A673 (cell line): ENCODE results near the gene PRSS8. TPM values are rescaled to one million over a fixed set of nuclear protein-coding genes. Genes with fewer than 3 reads are reported as not detected.

Source experiments
- BruUV-seq: library from RNA; stranded (reverse); fragments of 400-500 nt; replicated peaks from 2 replicates; lab custom pipeline; 2021; lab: Mats Ljungman, UMichigan
- CTCF ChIA-PET: fragments of 300-600 bp; sonication (Branson Sonifier 250); formaldehyde crosslinking; loops from one replicate; lab custom pipeline; 2022; ENCODE audit warnings: antibody characterized with exemption; lab: Charles Lee
- POLR2A ChIA-PET: fragments of 300-600 bp; sonication (Branson Sonifier 250); formaldehyde crosslinking; loops from one replicate; lab custom pipeline; 2022; ENCODE audit warnings: antibody characterized with exemption; ENCODE audit not compliant: low non-redundant PET; lab: Charles Lee
- DNase-seq: peaks from one replicate; pipeline ENCODE4 v3.0.0-alpha.2; 2015; ENCODE audit warnings: low spot score
- H3K27ac ChIP-seq: fragments of 200-600 bp; sonication (generic); 2 replicates; pipeline ENCODE4 v1.5.1; 2016; ENCODE audit warnings: mixed run types, low read depth, mild to moderate bottlenecking, mixed read lengths, antibody characterized with exemption, low read length; ENCODE audit not compliant: poor library complexity, severe bottlenecking
- H3K27me3 ChIP-seq: fragments of 200-600 bp; sonication (generic); replicated peaks from 2 replicates; pipeline ENCODE4 v1.6.1; 2017; ENCODE audit warnings: mixed run types, low read depth, mild to moderate bottlenecking, mixed read lengths, antibody characterized with exemption, low read length; ENCODE audit not compliant: insufficient read depth, poor library complexity
- H3K36me3 ChIP-seq: fragments of 200-600 bp; sonication (generic); 2 replicates; pipeline ENCODE4 v1.6.1; 2016; ENCODE audit warnings: mixed run types, mild to moderate bottlenecking, mixed read lengths, antibody characterized with exemption, low read length; ENCODE audit not compliant: insufficient read depth, poor library complexity, severe bottlenecking
- H3K4me1 ChIP-seq: fragments of 200-600 bp; sonication (generic); 2 replicates; pipeline ENCODE4 v1.6.1; 2017; ENCODE audit warnings: mixed run types, mild to moderate bottlenecking, mixed read lengths, antibody characterized with exemption, low read length; ENCODE audit not compliant: insufficient read depth, poor library complexity, severe bottlenecking
- H3K4me3 ChIP-seq: fragments of 200-600 bp; sonication (generic); 2 replicates; pipeline ENCODE4 v1.5.1; 2016; ENCODE audit warnings: low read depth, mixed run types, mild to moderate bottlenecking, mixed read lengths, low read length; ENCODE audit not compliant: poor library complexity, severe bottlenecking
- H3K9me3 ChIP-seq: fragments of 200-600 bp; sonication (generic); 2 replicates; pipeline ENCODE4 v1.6.1; 2016; ENCODE audit warnings: mixed run types, low read depth, mild to moderate bottlenecking, mixed read lengths, antibody characterized with exemption, low read length; ENCODE audit not compliant: poor library complexity, severe bottlenecking
- EZH2 ChIP-seq: fragments of 200-600 bp; sonication (generic); IDR thresholded peaks from 2 replicates; pipeline ENCODE4 v1.6.1; 2017; ENCODE audit warnings: borderline replicate concordance, low read depth, mild to moderate bottlenecking, mixed read lengths, antibody characterized with exemption, low read length; ENCODE audit not compliant: poor library complexity, severe bottlenecking
- intact Hi-C: fragments of 100-400 bp; cut with micrococcal nuclease; formaldehyde crosslinking; loops from one replicate; pipeline ENCODE4 v1.10.0; 2022; ENCODE audit not compliant: unreplicated experiment
- total RNA-seq: library from RNA; stranded (reverse); gene quantifications from 2 replicates; pipeline ENCODE4 v1.2.3, GENCODE V29; 2021
- TF ChIP-seq, protein P1 (sequence below): fragments of 300-800, 200-600 bp; sonication (generic); conservative IDR thresholded peaks from 2 replicates; pipeline ENCODE4 v1.5.1; 2017; ENCODE audit warnings: low read depth, mild to moderate bottlenecking, antibody characterized with exemption, low read length, moderate library complexity, mixed read lengths

PRSS8 gene
- total RNA-seq, 1 experiment from 2014 or later, result not detected

DNA sequence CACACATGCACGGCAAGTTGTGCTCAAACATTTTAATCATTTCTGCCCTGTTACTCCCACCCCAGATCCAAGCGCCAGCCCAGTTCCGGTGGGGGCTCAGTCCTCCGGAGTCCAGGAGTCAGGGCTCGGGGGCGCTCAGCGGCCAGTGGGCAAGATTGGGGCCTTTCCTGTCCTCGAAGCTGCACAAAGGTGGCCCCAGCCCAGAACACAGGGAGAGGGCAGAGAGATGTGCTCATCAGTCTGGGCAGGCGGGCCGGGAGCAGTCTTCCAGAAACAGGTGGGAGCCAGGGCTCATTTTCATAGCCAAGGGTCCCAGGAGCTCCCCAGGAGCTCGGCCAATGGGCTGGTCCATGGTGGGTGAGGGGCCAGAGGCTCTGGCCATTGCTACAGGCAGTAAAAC is 4.1 kb downstream of the PRSS8 start:
- Histone ChIP-seq H3K4me1 (no peaks in the 10 kb centered on the region), H3K27me3 (no peaks in the 10 kb centered on the region), H3K27ac (no peak overlapping the region), H3K36me3 (peaks cover 8% of the 10 kb centered on the region), H3K9me3 (no peaks in the 10 kb centered on the region), H3K4me3 (no peak overlapping the region)
- TF ChIP-seq EZH2, result no peak
- TF ChIP-seq, protein P1, sequence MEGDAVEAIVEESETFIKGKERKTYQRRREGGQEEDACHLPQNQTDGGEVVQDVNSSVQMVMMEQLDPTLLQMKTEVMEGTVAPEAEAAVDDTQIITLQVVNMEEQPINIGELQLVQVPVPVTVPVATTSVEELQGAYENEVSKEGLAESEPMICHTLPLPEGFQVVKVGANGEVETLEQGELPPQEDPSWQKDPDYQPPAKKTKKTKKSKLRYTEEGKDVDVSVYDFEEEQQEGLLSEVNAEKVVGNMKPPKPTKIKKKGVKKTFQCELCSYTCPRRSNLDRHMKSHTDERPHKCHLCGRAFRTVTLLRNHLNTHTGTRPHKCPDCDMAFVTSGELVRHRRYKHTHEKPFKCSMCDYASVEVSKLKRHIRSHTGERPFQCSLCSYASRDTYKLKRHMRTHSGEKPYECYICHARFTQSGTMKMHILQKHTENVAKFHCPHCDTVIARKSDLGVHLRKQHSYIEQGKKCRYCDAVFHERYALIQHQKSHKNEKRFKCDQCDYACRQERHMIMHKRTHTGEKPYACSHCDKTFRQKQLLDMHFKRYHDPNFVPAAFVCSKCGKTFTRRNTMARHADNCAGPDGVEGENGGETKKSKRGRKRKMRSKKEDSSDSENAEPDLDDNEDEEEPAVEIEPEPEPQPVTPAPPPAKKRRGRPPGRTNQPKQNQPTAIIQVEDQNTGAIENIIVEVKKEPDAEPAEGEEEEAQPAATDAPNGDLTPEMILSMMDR, result no peak
- BruUV-seq, result no TSS peak
- CTCF ChIA-PET, result no interaction called here
- POLR2A ChIA-PET, result no interaction called here
- DNase-seq, result no peak
- intact Hi-C loops, result no loop called here

DNA sequence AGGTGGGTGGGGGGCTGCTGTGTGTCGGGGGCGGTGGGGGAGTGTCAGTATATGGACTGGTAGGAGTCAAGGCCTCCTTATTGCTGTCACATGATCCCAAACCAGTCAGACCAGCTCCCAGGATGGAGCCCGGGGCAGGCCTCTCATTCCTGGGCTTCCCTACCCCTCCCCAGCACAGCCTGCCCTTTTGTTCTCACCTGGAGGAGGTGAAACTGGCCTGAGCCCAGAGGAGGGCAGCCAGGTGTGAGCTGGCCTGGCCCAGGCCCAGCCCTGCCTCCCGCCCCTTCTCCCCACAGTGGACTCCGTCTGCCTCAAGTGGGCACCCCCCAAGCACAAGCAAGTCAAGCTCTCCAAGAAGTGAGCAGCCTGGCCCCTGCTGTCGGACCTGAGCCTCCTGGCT is 4.6 kb downstream of the PRSS8 start:
- BruUV-seq, result no TSS peak
- H3K36me3 ChIP-seq, result peaks cover 8% of the 10 kb centered on the region
- ChIA-PET CTCF (no interaction called here), POLR2A (no interaction called here)
- no peak for DNase-seq
- intact Hi-C loops, result no loop called here
- H3K4me3 ChIP-seq, result no peak overlapping the region
- no peaks in the 10 kb centered on the region for H3K4me1 ChIP-seq
- no peak overlapping the region for H3K27ac ChIP-seq
- H3K9me3 ChIP-seq, result no peaks in the 10 kb centered on the region
- no peak for TF ChIP-seq EZH2
- TF ChIP-seq, protein P1, result no peak
- no peaks in the 10 kb centered on the region for H3K27me3 ChIP-seq

DNA sequence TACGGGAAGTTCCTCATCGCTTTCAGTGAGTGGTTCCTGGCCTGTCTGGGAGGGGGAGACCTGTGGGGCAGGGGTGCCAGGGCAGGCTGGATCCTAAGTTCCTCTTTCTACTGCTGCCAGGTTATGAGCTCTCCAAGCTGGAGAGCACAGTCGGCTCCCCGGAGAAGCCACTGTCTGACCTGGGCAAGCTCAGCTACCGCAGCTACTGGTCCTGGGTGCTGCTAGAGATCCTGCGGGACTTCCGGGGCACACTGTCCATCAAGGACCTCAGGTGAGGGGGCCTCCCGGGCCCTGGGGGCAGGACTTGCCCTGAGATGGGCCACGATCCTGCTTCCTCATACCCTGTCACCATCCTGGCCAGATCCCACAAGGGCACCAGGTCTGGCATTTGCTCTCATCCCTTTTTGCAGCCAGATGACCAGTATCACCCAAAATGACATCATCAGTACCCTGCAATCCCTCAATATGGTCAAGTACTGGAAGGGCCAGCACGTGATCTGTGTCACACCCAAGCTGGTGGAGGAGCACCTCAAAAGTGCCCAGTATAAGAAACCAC is 5.1 kb downstream of the PRSS8 start:
- ChIA-PET CTCF (no interaction called here), POLR2A (no interaction called here)
- Histone ChIP-seq H3K27ac (no peak overlapping the region), H3K4me1 (no peaks in the 10 kb centered on the region), H3K27me3 (no peaks in the 10 kb centered on the region), H3K9me3 (no peaks in the 10 kb centered on the region), H3K36me3 (peaks cover 8% of the 10 kb centered on the region), H3K4me3 (no peak overlapping the region)
- no TSS peak for BruUV-seq
- intact Hi-C loops, result no loop called here
- DNase-seq, result no peak
- TF ChIP-seq EZH2, result no peak
- TF ChIP-seq, protein P1, result no peak
